SH-SY5Y (cell line): ENCODE data around the gene TENM4.

Experiments used
- GATA2 ChIP-seq: IDR thresholded peaks from 2 replicates; pipeline ENCODE4 v1.6.1; 2011; ENCODE audit warnings: mild to moderate bottlenecking, low read depth, low read length
- GATA3 ChIP-seq: IDR thresholded peaks from 2 replicates; pipeline ENCODE4 v1.6.1; 2011; ENCODE audit warnings: low read depth, mild to moderate bottlenecking, low read length, moderate library complexity

Gene TENM4

DNA sequence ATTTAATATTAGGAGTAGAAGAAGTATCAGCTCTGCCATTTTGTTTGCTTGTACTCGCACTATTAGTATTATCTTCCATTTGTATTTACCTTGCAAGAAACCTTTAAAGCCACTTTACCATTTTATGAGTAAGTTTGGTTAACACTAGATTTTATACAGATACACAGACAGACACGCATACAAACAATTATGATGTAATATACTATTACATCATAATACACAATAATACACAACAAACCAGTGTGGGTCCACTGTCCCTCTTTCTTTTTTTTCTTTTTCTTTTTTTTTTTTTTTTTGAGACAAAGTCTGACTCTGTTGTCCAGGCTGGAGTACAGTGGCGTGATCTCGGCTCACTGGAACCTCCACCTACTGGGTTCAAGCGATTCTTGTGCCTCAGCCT is 695.9 kb downstream of the TENM4 start:
- TF ChIP-seq GATA2, result no peak
- no peak for TF ChIP-seq GATA3

DNA sequence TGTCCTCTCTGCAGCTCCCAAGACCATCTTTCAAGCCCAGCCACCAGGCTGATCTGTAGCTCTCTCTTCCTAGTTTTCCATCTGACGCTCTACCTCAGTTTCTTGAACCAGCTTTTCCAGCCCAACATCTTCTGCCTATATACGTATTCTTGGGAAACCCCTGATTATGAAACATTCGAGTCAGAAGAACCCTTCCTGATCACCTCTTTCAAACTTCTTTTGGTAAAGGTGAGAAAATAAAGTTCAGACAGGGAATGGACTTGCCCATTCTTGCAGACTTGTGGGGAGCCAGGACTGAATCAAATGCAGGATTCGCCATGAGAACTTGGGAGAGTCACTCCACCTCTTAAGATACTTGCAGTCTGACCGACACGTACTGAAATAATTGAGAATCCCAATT is 696.6 kb downstream of the TENM4 start:
- TF ChIP-seq GATA3 (no peak), GATA2 (no peak)

DNA sequence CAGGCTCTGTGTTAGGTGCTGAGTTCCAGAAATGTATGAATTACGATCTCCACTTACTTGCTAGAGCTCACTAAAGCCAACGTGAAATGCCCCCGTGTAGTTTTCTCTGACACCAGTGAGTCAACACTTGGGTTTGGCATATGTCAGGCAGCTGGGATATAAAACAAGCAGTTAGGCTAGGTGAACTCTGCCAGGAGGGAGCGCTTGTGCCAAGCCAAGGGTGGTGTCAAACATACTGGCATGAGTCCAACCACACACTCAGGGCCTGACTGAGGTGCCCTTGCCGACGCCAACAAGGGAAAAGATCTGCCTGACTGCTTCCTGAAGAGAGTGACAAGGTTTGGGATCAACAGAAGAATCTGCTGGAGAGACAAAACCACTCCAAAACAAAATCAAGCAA is 698.4 kb downstream of the TENM4 start:
- no peak for TF ChIP-seq GATA3
- no peak for TF ChIP-seq GATA2

DNA sequence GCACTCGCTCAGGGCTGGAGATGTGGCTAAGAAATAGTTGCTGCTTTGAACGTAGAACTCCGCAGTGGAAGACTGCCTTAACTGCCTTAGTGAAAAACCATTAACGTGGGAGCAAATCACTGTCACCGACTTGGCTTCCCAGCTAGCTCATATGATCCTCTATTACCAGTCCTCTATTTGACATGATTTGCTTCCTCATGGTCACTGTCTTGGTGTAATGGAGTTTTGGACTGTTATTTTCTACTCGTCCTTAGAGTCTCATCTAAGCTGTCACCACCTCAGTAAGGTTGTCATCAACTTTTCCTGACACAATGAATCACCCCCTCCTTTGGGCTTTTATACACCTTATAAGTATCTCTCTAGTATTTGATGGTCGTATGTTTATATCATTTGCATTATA is 699.1 kb downstream of the TENM4 start:
- TF ChIP-seq GATA3 (no peak), GATA2 (no peak)

DNA sequence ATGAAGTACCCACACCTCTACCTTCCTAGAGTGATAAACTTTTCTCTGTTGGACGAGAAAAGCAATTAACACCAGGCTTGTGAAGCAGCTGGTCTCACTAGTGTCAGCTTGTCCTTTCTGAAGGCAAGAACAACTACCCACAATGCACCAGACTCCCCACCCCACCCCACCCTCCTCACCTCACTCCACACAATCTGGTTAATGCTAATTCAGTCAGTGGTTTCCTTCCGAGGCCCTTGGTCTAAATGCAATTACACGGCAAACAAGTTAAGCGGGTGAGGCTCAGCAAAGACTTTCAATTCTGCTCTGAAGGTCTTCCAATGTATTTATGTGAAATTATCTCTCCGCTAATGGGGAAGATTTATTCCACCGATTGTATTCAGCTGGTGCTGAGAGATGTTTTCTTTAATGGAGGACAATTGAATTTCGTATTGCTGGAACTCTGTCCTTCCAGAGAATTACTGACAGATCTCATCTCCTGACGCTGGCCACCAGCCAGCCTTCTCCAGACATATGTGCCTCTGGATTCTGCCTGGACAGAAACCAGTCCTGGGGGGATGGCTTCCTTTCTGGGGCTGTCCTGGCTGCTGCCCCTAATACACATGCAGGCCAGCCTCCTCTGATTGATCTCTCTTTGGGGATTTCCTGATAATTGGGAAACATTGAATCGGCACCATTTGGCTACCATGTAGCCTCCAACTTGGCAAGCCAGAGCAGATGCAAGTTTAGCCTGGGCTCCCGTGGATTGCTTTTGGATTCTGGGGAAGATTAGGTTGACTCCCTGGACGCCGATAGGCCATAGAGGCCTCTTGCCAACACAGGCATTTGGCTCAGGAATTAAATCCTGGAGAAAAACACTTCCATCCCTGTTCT is 700.4 kb downstream of the TENM4 start:
- TF ChIP-seq GATA3, result peak; percentile 90
- peak; percentile 92 for TF ChIP-seq GATA2

DNA sequence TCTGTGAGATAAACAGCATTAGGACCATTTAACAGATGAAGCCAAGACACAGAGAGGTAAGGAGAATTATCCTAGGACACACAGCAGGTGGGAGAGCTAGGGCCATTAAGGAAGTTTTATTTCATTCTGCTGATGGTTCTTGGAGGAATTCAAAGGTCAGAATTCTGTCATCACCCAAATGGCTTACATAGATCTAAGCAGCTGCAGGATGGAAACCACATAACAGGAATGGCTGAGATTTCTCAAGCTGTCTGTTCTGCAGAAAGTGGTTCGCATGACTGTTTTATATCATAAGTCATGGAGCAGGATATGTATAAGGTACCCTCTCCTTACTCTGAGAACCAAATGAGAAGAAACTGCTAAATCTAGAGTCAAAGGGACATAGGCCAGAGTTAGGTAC is 702.9 kb downstream of the TENM4 start:
- TF ChIP-seq GATA3 (no peak), GATA2 (no peak)

DNA sequence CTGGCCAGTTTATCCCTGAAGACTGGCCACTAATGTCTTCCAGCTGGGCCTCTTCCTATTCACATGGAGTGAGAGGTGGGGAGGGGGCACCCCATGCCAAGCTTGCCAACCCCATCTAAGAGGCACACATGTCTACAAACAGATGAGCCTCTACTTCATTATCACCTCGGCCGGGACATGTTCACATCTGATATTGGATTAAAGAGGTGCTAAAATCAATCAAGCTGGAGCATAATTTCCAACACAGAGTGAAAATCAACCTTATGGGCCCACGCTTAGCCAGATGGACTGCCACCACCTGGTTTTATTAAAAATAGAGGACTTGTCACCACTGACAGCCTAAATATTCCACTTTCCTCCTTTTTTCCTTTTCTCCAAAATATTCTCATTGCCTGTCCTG is 703.5 kb downstream of the TENM4 start:
- TF ChIP-seq GATA3, result no peak
- no peak for TF ChIP-seq GATA2

DNA sequence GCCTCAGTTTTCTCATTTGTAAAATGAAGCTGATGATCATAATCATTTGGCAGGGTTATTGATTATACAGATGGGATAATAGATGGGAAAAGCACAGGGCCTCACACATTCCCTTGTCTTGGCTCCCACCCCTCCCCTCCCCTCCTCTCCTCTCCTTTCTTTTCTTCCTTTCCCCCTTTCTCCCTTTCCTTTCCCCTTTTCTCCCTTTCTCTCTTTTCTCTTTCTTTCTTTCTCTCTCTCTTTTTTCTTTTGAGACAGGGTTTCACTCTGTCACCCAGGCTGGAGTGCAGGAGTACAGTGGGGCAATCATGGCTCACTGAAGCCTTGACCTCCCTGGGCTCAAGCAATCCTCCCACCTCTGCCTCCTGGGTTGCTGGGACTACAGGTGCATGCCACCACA is 705.1 kb downstream of the TENM4 start:
- no peak for TF ChIP-seq GATA2
- no peak for TF ChIP-seq GATA3

DNA sequence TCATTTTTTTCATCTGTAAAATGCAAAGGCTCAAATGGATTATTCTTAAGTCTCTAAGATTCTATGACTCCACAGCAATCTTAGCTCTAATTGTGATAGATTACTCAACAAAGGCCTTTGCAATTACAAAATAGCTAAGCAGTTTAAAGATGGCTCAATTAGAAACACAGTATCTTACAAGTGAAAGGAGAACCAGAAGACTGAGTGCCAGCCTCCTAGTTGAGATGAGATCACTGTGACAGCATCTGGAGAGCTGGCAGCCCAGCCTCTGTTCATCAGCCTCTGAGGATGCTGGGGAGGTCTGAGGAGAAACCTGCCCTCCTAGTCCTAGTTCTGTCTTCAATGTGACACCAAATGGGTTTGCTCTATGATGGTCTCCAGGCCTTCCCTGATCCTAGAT is 707.8 kb downstream of the TENM4 start:
- no peak for TF ChIP-seq GATA3
- TF ChIP-seq GATA2, result no peak

DNA sequence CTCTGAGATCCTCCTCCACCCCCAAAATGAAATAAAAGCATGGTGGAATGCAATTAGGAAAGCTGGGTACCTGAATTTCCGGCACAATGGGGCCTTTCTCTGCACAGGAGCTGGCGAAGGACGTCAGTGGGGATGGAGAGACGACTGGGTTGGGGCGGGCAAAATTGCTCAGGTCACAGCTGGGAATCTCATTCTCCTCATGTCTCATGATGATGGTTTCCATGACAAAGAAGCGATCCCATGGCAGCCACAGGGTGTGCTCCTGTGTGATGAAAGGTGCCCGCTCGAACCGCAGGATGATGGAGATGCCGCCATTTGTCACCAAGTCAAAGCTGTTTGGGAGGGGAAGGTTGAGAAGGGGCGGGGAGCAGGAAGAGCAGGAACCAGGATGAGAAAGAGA is 708.6 kb downstream of the TENM4 start:
- TF ChIP-seq GATA2 (no peak), GATA3 (no peak)

DNA sequence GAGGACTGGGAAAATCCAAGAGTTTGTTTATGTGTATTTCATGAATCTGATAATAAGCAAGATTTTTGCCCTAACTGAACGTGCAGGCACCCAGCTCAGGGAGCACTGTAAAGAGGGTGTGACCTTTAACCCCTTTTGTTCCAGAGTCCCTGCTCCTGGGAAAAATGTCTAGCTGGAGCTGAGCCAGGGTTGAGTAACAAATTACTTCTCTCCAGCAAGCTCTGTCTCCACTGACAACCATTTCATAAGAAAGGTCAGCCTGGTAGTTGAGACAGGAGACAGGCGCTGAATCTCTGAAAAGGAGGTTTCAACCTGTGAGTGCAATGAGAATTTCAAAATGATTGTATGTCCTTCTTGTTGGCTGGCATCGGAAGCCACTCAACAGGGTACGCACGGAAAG is 709.8 kb downstream of the TENM4 start:
- TF ChIP-seq GATA3 (no peak), GATA2 (no peak)

DNA sequence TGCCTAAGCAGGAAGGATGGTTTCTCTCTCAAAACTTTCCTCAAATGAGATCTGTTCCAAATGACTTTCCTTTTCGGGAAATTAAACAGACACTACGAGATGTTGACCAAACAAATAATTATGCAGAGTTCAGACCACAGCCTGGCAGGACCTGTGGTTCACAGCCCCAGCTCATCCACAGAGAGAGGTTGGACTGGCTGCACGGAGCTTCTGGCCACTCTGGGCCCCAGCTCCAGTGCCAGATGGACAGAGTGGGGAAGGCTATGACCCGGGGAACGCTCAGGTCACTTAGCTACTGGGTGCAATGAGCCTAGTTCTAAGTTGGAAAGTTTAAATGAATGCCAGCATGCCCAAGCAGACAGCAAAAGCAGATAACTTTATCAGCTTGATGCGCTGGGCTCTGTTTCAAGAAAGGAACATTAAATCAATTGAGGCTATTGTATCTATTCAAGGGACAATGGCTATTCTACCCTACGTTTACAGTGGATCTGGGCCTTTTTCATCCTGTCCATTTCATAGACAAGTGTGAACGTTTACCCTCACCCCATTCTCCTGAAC is 710.5 kb downstream of the TENM4 start:
- TF ChIP-seq GATA3 (no peak), GATA2 (no peak)

DNA sequence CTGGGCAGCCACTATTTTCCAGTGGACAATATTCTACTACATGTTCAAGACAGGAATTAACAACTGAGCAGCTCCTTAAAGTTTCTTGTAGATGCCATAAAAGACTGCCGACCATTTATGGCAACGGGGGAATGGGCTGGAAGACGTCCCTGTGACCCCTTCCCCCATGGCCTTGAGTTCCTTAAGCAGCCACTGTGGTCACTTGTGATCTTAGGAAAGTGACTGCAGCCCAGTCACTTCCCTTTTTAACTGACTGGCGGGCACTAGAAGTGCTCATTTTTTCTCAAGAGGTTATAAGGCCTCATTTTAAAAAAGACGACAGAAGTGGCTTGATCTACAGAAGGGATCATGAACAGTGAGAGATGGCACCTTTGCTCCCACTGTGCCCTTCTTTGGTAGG is 713.0 kb downstream of the TENM4 start:
- TF ChIP-seq GATA2 (no peak), GATA3 (no peak)

DNA sequence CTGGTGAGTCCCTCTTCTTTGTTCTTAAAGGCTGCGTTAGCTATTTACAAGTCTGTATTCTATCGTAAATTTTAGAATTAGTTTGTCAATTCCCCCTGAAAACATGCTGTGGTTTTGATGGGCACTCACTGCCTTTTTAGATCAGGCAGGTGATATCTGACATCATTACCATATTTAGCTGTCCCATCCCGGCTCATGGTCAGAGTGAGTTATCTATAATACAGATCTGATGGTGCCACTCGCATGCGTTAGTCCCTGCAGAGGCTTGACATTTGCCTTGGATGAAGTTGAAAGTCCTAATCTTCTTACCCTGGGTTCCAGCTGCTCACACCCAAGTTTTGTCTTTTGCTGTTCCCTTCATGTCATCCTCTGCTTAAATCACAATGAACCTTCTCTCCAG is 715.6 kb downstream of the TENM4 start:
- TF ChIP-seq GATA3 (peak; percentile 86), GATA2 (peak; percentile 84)

DNA sequence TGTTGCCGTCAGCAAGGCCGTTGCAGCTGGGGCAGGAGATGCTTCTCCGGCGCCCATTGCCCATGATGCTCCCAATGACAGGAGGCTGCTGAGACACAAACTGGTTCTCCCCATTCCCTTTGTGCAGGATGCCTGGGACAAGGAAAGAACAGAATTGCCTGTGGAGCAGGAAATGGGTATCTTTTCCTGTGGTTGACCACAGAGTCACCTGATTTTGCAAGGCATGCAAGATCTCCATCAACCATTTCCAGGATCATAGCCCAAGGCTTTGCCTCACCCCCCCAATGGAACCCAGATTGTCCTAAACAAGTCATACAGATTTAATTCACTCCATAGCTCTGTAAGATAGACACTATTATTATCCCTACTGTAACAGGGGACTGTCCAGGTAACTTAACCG is 718.0 kb downstream of the TENM4 start:
- no peak for TF ChIP-seq GATA2
- no peak for TF ChIP-seq GATA3

DNA sequence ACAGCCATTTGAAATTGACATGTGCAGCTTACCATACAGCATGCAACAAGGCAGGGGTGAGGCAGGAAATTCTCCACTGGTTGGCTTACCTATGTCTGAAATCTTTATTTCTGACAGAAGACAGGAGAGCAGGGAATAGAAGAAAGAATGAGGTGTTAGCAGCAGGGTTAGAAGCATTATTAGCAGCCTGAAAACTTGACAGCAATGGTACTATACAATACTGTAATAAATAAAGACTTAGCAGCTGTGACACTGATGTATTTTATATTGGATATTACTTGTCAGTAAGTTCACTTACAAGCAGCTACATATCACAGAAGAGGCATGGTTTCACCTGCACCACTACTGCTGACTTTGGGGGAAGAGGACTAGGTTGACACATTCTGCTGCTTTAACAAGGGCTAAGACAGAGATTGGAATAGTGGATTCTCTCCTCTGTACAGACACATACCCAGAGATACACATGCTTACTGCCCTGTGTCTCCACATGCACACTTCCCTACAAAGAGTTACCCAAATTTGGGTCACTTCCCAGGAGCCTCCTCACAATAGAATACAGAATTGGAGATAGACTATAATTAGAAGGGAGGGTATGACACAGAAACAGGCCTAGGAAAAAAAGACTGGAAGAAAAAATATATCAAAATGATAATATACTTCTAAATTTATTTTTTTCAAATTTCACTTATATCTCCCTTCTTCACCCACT is 720.4 kb downstream of the TENM4 start:
- TF ChIP-seq GATA3 (no peak), GATA2 (no peak)
